OCI-LY7 (cell line): ENCODE data around the gene MTCH1. TPM values are rescaled to one million over a fixed set of nuclear protein-coding genes. Genes with fewer than 3 reads are reported as not detected.

Experiments used
- BruUV-seq: library from RNA; stranded (reverse); fragments of 400-500 nt; replicated peaks from 2 replicates; lab custom pipeline; 2021; lab: Mats Ljungman, UMichigan
- CTCF ChIA-PET: fragments of 300-600 bp; sonication (Branson Sonifier 250); formaldehyde crosslinking; loops from one replicate; lab custom pipeline; 2022; ENCODE audit warnings: antibody characterized with exemption; ENCODE audit not compliant: unreplicated experiment; lab: Charles Lee
- POLR2A ChIA-PET: fragments of 300-600 bp; sonication (Branson Sonifier 250); formaldehyde crosslinking; loops from one replicate; lab custom pipeline; 2022; ENCODE audit warnings: antibody characterized with exemption; lab: Charles Lee
- DNase-seq: peaks from one replicate; pipeline ENCODE4 v3.0.0-alpha.2; 2015; ENCODE audit warnings: low spot score
- H2AFZ ChIP-seq: fragments of 200-600 bp; sonication (generic), shearing (Covaris generic); 2 replicates; pipeline ENCODE4 v1.6.1; 2014; ENCODE audit warnings: mild to moderate bottlenecking, antibody characterized with exemption, low read length, moderate library complexity
- H3K27ac ChIP-seq: fragments of 200-600 bp; sonication (generic); 2 replicates; pipeline ENCODE4 v1.5.1; 2014; ENCODE audit warnings: mixed run types, low read depth, mild to moderate bottlenecking, moderate library complexity, low read length, inconsistent platforms; ENCODE audit not compliant: poor library complexity, severe bottlenecking
- H3K36me3 ChIP-seq: fragments of 200-600 bp; sonication (generic); 2 replicates; pipeline ENCODE4 v1.6.1; 2014; ENCODE audit warnings: mild to moderate bottlenecking, antibody characterized with exemption, low read length, moderate library complexity, mixed read lengths; ENCODE audit not compliant: insufficient read depth
- H3K4me1 ChIP-seq: fragments of 200-600 bp; sonication (generic); 2 replicates; pipeline ENCODE4 v1.5.1; 2014; ENCODE audit warnings: mild to moderate bottlenecking, low read length; ENCODE audit not compliant: insufficient read depth, poor library complexity, severe bottlenecking
- H3K4me2 ChIP-seq: fragments of 200-600 bp; sonication (generic); 2 replicates; pipeline ENCODE4 v1.6.1; 2014; ENCODE audit warnings: mild to moderate bottlenecking, low read length
- H3K4me3 ChIP-seq: fragments of 200-600 bp; sonication (generic); 2 replicates; pipeline ENCODE4 v1.5.1; 2014; ENCODE audit warnings: mild to moderate bottlenecking, low read depth, low read length; ENCODE audit not compliant: poor library complexity, severe bottlenecking
- H3K79me2 ChIP-seq: fragments of 200-600 bp; sonication (generic); 2 replicates; pipeline ENCODE4 v1.6.1; 2016; ENCODE audit warnings: low read depth, mild to moderate bottlenecking, low read length, moderate library complexity, mixed read lengths; ENCODE audit not compliant: insufficient read depth
- H3K9me2 ChIP-seq: fragments of 200-600 bp; sonication (generic); 2 replicates; pipeline ENCODE4 v1.6.1; 2016; ENCODE audit warnings: mild to moderate bottlenecking, low read length, mixed read lengths; ENCODE audit not compliant: insufficient read depth
- H3K9me3 ChIP-seq: fragments of 200-600 bp; sonication (generic); 2 replicates; pipeline ENCODE4 v1.6.1; 2014; ENCODE audit warnings: mild to moderate bottlenecking, mixed run types, low read length, mixed read lengths
- H4K20me1 ChIP-seq: fragments of 200-600 bp; sonication (generic); 2 replicates; pipeline ENCODE4 v1.6.1; 2014; ENCODE audit warnings: mild to moderate bottlenecking, antibody characterized with exemption, low read length, moderate library complexity, mixed read lengths; ENCODE audit not compliant: insufficient read depth
- CTCF ChIP-seq: fragments of 200-600 bp; sonication (generic); conservative IDR thresholded peaks from 2 replicates; pipeline ENCODE4 v1.5.1; 2014; ENCODE audit warnings: mild to moderate bottlenecking, antibody characterized with exemption, low read length, moderate library complexity, mixed read lengths
- EZH2phosphoT487 ChIP-seq: fragments of 200-600 bp; sonication (generic); IDR thresholded peaks from 2 replicates; pipeline ENCODE4 v1.6.1; 2018; ENCODE audit warnings: low read depth, borderline replicate concordance, mild to moderate bottlenecking, mixed run types, antibody characterized with exemption, low read length, moderate library complexity, mixed read lengths
- intact Hi-C: fragments of 100-400 bp; cut with micrococcal nuclease; formaldehyde crosslinking; loops from one replicate; pipeline ENCODE4 v1.10.0; 2022; ENCODE audit not compliant: unreplicated experiment
- total RNA-seq, 2 experiments: library from RNA; depleted of rRNA in 1 of 2; stranded (reverse); fragments of >200 nt in 1 of 2; shearing (Covaris generic) in 1 of 2; gene quantifications; 2 replicates each; pipeline ENCODE4 v1.2.3, GENCODE V29; 2014 to 2022

The MTCH1 gene
- total RNA-seq, 2 experiments from 2014 or later: 72.5 to 93.7 TPM

GRCh38 chr6:36986704-36987047 is 680 bp upstream of the MTCH1 start:
- no peaks in the 10 kb centered on the region; the same call in 1 of the 2 replicates for H3K36me3 ChIP-seq
- H4K20me1 ChIP-seq: peaks cover 11% of the 10 kb centered on the region
- H3K4me2 ChIP-seq: peak overlapping the region; percentile 88
- no peaks in the 10 kb centered on the region for H3K9me3 ChIP-seq
- no peaks in the 10 kb centered on the region for H3K9me2 ChIP-seq
- intact Hi-C loops: loop anchor here (1.0 kb wide), 1 partner anchor 21 kb away; no protein-coding TSS in a partner anchor
- ChIA-PET POLR2A (interaction anchor here (0.5 to 4.0 kb wide), 6 partner anchors 16 to 271 kb away, joined by 3 to 32 read pairs (median 3); partner anchors contain the start of genes FGD2, TBC1D22B and TMEM217), CTCF (interaction anchor here (1.0 to 1.1 kb wide), 2 partner anchors 10 to 15 kb away, joined by 3 to 4 read pairs; no protein-coding TSS in a partner anchor)
- DNase-seq: peak; percentile 48
- peak overlapping the region; percentile 98 for H3K4me3 ChIP-seq
- no peak for TF ChIP-seq CTCF
- no peak for TF ChIP-seq EZH2phosphoT487
- peak overlapping the region; percentile 79 for H2AFZ ChIP-seq
- BruUV-seq: TSS peak; percentile 65
- peaks cover 36% of the 10 kb centered on the region for H3K79me2 ChIP-seq
- peak overlapping the region; percentile 49 for H3K27ac ChIP-seq
- H3K4me1 ChIP-seq: peaks cover 42% of the 10 kb centered on the region

- peaks cover 40% of the 10 kb centered on the region for H3K79me2 ChIP-seq
- POLR2A ChIA-PET: interaction anchor here (0.6 to 4.0 kb wide), 6 partner anchors 17 to 172 kb away, joined by 3 to 32 read pairs (median 4); partner anchors contain the start of gene FGD2
- TF ChIP-seq EZH2phosphoT487 (no peak), CTCF (no peak)
- intact Hi-C loops: no loop called here
- BruUV-seq: no TSS peak
- H3K4me3 ChIP-seq: peak overlapping the region; percentile 98
- H3K36me3 ChIP-seq: peaks cover 9% of the 10 kb centered on the region; the same call in 1 of the 2 replicates
- peak overlapping the region; percentile 79; the same call in 1 of the 2 replicates for H2AFZ ChIP-seq
- H3K9me3 ChIP-seq: no peaks in the 10 kb centered on the region
- H3K27ac ChIP-seq: peak overlapping the region; percentile 49
- H3K9me2 ChIP-seq: no peaks in the 10 kb centered on the region
- peak overlapping the region; percentile 89 for H3K4me2 ChIP-seq
- peaks cover 15% of the 10 kb centered on the region for H4K20me1 ChIP-seq
- H3K4me1 ChIP-seq: peaks cover 36% of the 10 kb centered on the region
- DNase-seq: no peak
- CTCF ChIA-PET: interaction anchor here (1.0 to 1.1 kb wide), 2 partner anchors 8 to 16 kb away, joined by 3 to 4 read pairs; no protein-coding TSS in a partner anchor
These were observed 584 bp downstream of the MTCH1 start for GRCh38 chr6:36985417-36985807.
